Right hindlimb (tissue), 1 donor: Measurements from ENCODE around the gene POLR2J3.
A peak's percentile ranks its signal among the peaks of the same experiment; 100 is the strongest.
"Not testable (repeated sequence)": the region's sequence is repeated elsewhere in the genome, so short reads cannot be mapped to it uniquely, and the experiment has no call there.

Experiments used
- DNase-seq: peaks from one replicate; pipeline ENCODE4 v3.0.0-alpha.2; 2018

The POLR2J3 gene

GRCh38 chr7:102581722-102582121 lies 9.3 kb upstream of the POLR2J3 start:
- not testable (repeated sequence) for DNase-seq

GRCh38 chr7:102578486-102578885 lies 6.1 kb upstream of the POLR2J3 start:
- not testable (repeated sequence) for DNase-seq

GRCh38 chr7:102577315-102578240 lies 5.2 kb upstream of the POLR2J3 start:
- DNase-seq, result peak; percentile 12

GRCh38 chr7:102576363-102576762 lies 4.0 kb upstream of the POLR2J3 start:
- DNase-seq, result not testable (repeated sequence)

GRCh38 chr7:102574607-102575006 lies 2.2 kb upstream of the POLR2J3 start:
- not testable (repeated sequence) for DNase-seq

GRCh38 chr7:102568620-102569019 lies 3.8 kb downstream of the POLR2J3 start:
- DNase-seq, result peak; percentile 7

- DNase-seq, result not testable (repeated sequence)
Measured at GRCh38 chr7:102550808-102551422, 21.5 kb downstream of the POLR2J3 start, which contains the start of gene SPDYE2. Gene SPDYE2, plus strand, starts transcription at chr7:102551226. Its CDS starts 2,030 bp downstream, at chr7:102553256.

GRCh38 chr7:102546353-102546752 lies 26.0 kb downstream of the POLR2J3 start:
- not testable (repeated sequence) for DNase-seq

GRCh38 chr7:102545288-102545687 lies 27.1 kb downstream of the POLR2J3 start:
- DNase-seq, result not testable (repeated sequence)

- not testable (repeated sequence) for DNase-seq
Measured at GRCh38 chr7:102544372-102544771, 28.0 kb downstream of the POLR2J3 start.

GRCh38 chr7:102543596-102543995 lies 28.8 kb downstream of the POLR2J3 start, which contains the start of gene UPK3BL2:
Gene UPK3BL2, minus strand, starts transcription at chr7:102543696. Its CDS starts 60 bp downstream, at chr7:102543636.
- not testable (repeated sequence) for DNase-seq

GRCh38 chr7:102542771-102543170 lies 29.6 kb downstream of the POLR2J3 start:
- DNase-seq, result not testable (repeated sequence)

GRCh38 chr7:102542083-102542482 lies 30.3 kb downstream of the POLR2J3 start:
- not testable (repeated sequence) for DNase-seq

- DNase-seq, result not testable (repeated sequence)
Measured at GRCh38 chr7:102540604-102541003, 31.8 kb downstream of the POLR2J3 start.

- DNase-seq, result peak; percentile 16
Measured at GRCh38 chr7:102535062-102535615, 37.2 kb downstream of the POLR2J3 start.

GRCh38 chr7:102532127-102532526 lies 40.3 kb downstream of the POLR2J3 start:
- DNase-seq, result not testable (repeated sequence)

GRCh38 chr7:102531583-102531982 lies 40.8 kb downstream of the POLR2J3 start:
- not testable (repeated sequence) for DNase-seq

GRCh38 chr7:102527822-102528793 lies 44.3 kb downstream of the POLR2J3 start:
- DNase-seq, result not testable (repeated sequence)

- not testable (repeated sequence) for DNase-seq
Measured at GRCh38 chr7:102527182-102527581, 45.2 kb downstream of the POLR2J3 start.

GRCh38 chr7:102524803-102525202 lies 47.6 kb downstream of the POLR2J3 start:
- not testable (repeated sequence) for DNase-seq

GRCh38 chr7:102520797-102521196 lies 51.6 kb downstream of the POLR2J3 start:
- DNase-seq, result not testable (repeated sequence)
